Stimulated activated CD8-positive, alpha-beta memory T cell treated with anti-CD3 and anti-CD28 coated beads, Interleukin-4, amount 100 ng/mL, for 4 hours (primary cell): ENCODE data around the gene JMJD1C.
"Not testable (repeated sequence)": the region's sequence is repeated elsewhere in the genome, so short reads cannot be mapped to it uniquely, and the experiment has no call there.

ENCODE experiments used
- DNase-seq, 2 donors: peaks; one replicate each; pipeline ENCODE4 v3.0.0-alpha.2; 2020; ENCODE audit warnings: low read depth in 2 of 2, low spot score in 1 of 2

Gene JMJD1C, protein sequence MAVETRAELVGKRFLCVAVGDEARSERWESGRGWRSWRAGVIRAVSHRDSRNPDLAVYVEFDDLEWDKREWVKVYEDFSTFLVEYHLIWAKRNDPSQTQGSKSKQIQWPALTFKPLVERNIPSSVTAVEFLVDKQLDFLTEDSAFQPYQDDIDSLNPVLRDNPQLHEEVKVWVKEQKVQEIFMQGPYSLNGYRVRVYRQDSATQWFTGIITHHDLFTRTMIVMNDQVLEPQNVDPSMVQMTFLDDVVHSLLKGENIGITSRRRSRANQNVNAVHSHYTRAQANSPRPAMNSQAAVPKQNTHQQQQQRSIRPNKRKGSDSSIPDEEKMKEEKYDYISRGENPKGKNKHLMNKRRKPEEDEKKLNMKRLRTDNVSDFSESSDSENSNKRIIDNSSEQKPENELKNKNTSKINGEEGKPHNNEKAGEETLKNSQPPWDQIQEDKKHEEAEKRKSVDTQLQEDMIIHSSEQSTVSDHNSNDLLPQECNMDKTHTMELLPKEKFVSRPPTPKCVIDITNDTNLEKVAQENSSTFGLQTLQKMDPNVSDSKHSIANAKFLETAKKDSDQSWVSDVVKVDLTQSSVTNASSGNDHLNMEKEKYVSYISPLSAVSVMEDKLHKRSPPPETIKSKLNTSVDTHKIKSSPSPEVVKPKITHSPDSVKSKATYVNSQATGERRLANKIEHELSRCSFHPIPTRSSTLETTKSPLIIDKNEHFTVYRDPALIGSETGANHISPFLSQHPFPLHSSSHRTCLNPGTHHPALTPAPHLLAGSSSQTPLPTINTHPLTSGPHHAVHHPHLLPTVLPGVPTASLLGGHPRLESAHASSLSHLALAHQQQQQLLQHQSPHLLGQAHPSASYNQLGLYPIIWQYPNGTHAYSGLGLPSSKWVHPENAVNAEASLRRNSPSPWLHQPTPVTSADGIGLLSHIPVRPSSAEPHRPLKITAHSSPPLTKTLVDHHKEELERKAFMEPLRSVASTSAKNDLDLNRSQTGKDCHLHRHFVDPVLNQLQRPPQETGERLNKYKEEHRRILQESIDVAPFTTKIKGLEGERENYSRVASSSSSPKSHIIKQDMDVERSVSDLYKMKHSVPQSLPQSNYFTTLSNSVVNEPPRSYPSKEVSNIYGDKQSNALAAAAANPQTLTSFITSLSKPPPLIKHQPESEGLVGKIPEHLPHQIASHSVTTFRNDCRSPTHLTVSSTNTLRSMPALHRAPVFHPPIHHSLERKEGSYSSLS (N-terminal part only)

DNA sequence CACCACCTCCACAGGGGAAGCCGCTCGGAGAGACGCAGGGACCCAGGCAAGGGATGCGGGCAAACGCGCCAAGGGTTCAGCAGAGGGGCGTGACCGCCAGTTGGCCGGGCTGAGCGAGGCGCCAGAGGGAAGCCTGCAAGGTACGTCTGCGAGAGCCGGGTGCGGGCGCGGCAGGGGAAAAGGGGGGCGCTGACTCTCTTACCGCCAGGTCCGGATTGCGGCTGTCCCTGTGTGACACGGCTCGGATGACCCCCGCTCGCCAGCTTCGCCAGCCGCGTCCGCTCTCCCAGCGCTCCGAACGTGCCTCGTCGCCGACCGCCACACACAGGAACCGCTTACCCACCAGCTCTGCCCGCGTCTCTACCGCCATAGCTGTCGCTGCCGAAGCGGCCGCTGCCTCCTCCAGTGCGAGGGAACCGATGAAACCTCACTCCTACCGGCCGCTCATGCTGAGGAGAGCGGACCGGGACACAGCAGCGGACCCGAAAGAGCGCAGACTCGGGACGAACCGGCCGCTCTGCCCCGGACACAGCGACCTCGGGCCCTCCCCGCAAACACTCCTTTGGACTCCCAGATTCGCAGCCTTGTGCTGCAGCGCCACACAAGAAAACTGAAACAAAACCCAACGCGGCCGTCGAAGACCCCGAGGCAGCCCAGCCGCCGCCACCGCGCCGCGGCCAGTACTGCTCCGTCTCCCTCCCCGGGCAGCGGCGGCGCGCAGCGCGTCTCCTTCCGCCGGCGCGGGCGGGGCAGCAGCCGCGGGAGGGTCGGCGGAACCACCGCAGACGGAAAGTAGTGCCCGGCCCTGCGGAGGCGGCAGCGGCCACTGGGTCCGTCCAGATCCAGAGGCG lies at the start of gene JMJD1C:
TSS of gene JMJD1C (minus strand) at position 685 of the 851 bp plus-strand sequence. CDS start at position 370, 315 bp downstream.
- peak in 1 of 2 donors; percentile 17 for DNase-seq

DNA sequence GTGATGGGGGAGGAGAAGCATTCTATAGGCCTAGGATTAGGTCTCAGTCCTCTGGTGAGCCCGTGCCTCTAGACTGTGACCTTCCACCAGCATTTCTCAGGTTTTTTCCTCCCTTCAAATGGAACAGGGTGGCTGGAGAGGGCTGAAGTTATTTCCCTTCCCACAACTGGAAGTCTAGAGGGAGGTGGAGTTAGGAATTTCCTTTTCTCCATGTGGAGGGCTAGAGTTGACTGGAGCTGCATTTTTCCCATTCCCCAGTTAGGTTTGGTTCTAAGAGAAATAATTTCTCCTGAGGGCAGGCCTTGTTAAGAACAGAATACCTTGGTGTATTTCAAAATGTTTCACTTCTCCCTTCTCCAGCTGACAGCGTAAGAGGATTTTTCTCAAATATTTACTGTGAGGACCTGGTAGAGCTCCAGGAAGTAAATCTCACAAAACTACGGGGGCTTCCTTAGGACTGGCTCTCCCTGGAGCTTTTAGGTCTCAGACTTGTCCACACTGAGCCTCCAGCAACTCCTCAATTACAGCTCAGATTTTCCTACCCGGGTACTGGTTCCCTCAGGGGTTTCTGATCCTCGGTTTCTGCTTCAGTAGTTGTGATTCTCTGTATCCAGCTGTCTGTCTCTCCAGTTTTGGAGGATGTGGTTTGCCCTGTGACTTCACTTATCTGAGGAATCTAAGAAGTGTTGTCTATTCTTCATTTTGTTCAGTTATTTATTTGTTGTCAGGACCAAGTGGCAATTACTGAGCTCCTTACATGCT lies 49.4 kb upstream of the JMJD1C start:
- DNase-seq = no peak

DNA sequence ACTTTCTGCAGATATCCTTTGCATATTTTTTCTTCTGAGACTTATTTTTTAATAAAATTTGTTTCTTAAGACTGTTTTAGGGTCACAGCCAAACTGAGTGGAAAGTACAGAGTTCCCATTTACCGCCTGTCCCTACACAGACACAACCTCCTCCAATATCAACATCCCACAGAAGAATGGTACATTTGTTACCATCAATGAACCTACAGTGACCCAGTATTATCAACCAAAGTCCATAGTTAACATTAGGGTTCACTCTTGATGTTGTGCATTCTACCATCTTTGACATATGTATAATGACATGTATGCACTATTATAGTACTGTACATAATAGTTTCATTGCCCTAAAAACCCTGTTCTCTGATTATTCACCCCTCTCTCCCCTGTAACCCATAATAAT lies 40.8 kb upstream of the JMJD1C start:
- no peak for DNase-seq

DNA sequence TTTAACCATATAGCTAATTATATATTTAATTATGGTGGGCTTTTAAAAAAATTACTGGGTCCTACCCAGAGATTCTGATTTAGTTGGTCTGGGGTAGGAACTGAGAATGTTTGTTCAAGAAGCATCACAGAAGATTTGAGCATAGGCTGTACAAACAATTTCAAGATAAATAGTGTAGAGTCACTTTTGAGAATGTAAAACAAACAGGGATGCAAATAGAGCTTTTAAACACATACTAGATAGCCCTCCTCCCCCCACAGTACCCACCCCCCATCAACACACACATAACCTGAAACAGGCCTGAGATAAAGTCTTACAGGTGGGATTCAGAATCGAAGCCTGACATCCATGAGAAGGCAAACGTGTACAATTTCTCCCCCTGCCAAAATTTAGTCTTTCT lies 39.8 kb upstream of the JMJD1C start:
- no peak for DNase-seq

DNA sequence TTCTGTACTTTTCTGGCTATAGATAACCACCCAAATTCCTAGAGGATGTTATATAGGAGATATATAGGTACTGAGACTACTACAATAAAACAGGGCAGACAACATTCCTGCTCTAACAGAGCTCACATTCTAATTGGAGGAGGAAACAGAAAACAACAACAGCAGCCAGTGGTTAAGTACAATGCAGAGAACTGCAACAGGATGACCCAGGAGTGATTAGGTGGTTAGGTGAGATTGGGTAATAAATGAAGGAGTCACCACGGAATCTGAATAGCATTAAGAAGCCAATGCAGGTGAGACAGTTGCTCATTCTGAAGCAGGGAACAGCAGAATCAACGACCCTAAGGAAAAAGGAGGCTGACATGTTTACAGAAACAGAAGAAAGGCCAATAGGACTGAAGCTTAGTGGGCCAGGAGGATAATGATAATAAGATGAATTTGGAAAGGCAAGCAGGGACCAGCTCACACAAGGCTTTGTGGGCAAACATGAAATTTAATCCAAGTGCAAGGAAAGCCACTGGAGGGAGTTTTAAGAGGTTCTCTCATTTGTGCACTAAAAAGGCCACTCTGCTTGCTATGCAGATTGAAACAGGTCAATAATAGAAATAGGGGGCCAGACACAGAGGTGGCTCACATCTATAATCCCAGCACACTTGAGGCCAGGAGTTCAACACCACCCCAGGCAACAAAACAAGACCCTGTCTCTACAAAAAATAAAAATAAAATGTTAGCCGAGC lies 38.5 kb upstream of the JMJD1C start:
- no peak for DNase-seq

DNA sequence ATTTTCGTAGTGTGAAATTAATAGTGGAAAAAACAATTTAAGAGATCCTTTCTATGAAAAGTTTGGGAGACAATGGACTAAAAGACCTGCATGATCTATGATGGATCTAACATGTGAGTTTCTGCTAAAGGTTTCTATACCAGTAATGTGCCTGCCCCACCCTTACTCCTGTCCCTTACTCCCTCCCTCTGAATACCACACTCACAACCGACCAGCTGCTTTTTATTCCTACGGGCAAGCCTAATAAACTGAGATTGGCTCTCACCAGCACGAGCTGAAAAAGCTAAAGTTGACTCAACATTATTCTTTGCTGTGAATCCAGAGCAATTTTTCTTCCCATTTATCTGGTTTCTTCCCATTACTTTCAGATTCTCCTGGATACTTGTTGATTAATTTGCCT lies 37.6 kb upstream of the JMJD1C start:
- DNase-seq = no peak

DNA sequence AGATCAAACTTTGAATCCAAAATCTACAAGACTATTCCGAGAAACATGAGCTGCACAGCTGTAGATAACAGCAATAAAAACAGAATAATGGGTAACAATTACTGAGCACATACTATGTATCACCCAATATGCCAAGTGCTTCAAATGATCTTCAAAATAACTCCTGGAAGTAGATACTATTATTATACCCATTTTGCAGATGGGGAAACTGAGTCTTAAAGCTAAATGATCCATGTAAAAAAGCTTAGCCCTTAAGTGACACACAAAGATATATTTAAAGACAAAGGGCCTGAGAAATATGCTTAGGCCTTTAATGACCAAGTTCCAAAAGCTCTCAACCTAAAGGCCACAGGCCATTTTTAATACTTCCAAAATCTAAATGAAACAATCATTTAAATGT lies 37.1 kb upstream of the JMJD1C start:
- DNase-seq = no peak

DNA sequence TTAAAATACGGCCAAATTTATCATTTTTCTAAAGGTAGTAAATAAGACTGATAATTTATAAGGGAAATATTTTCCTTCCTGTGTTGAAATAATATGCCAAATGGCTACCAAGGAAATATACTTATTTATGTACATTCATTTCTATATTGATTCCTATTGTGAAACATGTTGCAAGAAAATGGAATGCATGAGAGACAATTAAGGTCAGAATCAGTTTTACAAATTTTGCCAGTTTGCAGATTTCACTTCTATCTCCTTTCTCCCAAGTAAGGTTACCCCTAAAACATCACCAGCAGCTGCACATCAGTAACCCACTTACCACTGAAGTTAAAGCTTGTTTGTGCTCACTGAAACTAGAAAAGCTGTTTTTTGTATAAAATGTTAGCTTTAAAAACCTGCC lies 36.2 kb upstream of the JMJD1C start:
- DNase-seq = no peak

DNA sequence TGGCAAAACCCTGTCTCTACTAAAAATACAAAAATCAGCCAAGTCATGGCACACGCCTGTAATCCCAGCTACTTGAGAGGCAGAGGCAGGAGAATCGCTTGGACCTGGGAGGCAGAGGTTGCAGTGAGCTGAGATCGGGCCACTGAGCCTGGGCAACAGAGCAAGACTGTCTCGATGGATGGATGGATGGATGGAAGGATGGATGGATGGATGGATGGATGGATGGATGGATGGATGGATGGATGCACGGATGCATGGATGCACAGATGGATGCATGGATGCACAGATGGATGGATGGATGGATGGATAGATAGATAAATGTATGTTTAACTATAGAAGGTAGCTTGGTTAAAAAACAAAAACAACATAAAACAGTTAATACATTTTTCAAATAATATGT lies 34.8 kb upstream of the JMJD1C start:
- DNase-seq = not testable (repeated sequence)

DNA sequence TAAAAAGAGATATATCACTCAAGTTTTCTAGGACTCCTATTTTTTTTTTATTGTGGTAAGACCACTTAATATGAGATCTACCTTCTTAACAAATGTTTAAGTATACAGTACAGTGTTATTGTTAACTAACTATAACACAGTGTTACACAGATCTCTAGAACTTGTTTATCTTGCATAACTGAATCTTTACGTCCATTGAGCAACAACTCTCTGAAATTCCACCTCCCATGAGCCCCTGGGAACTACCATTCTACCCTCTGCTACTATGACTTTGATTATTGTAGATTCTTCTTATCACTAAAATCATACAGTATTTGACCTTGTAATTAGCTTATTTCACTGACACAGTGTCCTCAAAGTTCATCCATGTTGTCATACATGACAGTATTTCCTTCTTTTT lies 32.9 kb upstream of the JMJD1C start:
- DNase-seq = no peak

DNA sequence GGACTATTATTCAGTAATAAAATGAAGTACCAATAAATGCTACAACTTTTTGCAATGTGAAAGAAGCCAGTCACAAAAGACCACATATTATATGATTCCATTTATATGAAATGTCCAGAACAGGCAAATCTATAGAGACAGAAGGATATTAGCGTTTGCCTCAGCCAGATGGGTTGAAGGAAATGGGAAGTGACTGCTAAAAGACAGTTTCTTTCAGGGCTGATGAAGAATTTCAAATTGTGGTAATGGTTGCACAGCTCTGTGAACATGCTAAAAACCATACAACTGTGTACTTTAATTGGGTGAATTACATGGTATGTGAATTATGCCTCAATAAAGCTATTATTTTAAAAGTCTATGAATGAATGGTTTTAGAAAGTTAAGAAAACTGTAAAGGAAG lies 31.5 kb upstream of the JMJD1C start:
- DNase-seq = no peak

DNA sequence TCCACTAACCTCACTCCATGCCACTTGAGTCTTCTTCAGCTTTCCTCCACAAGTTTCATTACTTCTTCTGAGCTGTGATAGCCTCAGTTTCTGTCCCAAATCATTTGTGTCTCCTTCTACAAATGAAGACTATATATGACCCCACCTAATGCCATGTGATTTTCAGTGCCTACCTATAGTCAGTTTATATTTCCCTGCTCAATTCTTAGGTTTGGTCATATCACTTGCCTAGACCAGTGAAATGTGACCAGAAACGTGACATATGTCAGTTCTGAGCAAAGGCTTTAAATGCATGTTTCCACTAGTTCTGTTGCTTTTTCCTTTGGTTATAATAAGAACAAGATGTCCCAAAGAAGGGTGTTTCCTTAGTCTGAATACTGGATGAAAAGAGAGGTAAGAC lies 30.8 kb upstream of the JMJD1C start:
- no peak for DNase-seq

DNA sequence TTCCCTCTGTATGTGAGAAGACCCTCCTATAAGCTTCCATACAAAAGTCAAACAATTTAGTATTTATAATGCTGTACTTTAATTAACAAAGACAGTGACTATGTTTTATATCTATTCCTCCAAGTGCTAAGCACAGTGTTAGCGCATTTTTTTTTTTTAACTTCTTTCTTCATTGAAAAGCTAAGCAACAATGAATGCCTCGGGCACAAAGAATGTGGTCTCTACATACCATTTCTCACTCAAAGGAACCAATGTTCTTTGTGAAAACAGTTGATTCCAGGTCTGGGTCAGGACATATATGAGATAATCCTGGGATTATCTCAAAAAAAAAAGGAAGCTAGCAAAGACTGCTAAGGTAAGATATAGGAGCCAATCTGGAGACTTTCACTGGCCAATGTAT lies 29.2 kb upstream of the JMJD1C start:
- DNase-seq = no peak

DNA sequence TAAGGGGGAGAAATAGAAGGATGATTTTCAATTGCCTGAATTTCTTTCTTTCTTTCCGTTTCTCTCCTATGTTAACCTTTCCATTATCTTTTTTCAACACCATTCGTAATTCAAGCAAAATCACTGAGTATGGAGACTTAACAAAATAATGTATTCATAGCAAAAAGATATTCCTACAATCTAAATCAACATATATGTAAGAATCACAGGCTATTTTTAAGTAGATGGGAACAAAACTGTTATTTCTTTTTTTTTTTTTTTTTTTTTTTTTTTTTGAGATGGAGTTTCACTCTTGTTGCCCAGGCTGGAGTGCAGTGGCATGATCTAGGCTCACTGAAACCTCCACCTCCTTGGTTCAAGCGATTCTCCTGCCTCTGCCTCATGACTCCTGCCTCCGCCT lies 27.2 kb upstream of the JMJD1C start:
- no peak for DNase-seq

DNA sequence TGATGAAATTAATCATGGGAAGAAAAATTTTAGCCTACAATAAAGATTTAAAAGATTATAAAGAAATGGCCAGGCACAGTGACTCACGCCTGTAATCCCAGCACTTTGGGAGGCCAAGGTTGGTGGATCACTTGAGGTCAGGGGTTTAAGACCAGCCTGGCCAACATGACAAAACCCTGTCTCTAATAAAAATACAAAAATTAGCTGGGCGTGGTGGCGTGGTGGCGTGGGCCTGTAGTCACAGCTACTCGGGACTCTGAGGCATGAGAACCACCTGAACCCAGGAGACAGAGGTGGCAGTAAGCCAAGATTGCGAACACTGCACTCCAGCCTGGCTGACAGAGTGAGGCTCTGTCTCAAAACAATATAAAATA lies 26.5 kb upstream of the JMJD1C start:
- DNase-seq = not testable (repeated sequence)

DNA sequence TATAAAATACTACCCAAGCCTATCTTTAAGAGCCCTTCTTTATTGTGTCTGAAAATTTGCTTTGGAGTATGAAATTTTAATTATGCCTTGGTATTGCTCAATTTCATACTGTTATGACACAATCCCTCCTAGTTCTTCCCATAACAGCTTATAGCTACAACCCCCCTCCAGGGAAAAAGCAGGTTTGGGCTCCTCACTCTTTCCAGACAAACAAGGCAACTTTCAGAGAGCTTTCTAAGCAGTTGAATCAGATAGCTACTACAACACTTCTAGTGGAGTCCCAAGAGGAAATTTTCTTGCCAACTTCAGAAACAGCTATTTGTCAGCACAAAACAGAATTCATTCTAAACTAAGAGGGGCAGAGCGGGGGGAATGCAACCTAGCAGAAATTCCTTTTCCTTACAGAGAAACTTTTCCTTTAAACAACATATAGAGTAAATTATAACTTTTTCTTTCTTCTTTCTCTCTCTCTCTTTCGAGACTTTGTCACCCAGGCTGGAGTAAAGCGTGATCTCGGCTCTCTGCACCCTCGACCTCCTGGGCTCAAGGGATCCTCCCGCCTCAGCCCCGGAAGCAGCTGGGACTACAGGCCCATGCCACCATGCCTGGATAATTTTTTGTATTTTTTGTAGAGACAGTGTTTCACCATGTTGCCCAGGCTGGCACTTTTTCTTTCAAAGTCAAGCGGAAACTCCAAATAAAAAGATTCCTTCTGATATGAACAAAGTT lies 26.0 kb upstream of the JMJD1C start:
- DNase-seq = no peak

DNA sequence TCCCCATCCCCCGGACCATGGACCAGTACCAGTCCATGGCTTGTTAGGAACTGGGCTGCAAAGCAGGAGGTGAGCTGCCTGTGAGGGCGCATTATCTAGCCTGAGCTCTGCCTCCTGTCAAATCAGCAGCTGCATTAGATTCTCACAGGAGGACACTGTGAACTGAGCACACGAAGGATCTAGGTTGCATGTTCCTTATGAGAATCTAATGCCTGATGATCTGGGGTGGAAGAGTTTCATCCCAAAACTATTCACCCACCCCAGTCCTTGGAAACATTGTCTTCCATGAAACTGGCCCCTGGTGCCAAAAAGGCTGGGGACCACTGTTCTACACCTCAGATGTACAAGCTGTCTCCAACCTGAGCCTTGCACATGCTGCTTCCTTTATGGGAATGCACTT lies 24.1 kb upstream of the JMJD1C start:
- no peak for DNase-seq

DNA sequence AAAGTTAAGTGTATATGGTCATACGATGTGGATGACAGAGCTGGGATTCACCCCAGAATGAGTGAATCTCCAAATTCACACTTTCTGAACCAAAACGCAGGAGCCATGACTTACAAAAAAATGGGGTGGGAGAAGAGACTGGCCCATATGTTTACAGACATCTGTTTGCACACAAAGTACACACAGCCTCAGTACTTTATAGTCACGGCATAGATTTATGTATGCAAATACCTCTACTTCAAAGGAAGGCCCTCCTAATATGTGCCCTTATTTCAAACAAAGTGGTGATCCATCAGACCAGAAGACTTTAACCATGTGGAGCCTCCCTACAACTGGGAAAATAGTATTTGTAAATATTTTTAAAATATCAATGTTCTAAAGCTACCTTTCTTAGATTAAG lies 22.2 kb upstream of the JMJD1C start:
- no peak for DNase-seq

DNA sequence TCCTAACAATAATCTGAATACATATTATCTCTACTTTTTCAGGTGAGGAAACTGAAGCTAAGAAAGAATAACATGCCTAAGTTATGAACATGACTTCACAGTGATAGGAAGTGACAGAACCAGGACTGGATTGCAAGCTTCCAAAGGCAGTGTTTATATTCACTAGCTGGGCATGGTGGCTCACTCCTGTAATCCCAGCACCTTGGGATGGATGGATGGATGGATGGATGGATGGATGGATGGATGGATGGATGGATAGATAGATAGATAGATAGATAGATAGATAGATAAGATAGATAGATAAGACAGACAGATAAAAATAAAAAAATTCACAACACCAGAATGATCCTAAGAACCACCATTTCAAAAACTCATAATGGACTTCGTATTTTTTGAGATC lies 18.2 kb upstream of the JMJD1C start:
- DNase-seq = no peak
